GM10847 (cell line): ENCODE data around the gene GALNT13.

ENCODE experiments used
- POLR2A ChIP-seq: IDR thresholded peaks from 2 replicates; pipeline ENCODE4 v1.6.1; 2011; ENCODE audit not compliant: insufficient read length; ENCODE audit errors: extremely low read depth

Gene GALNT13

DNA sequence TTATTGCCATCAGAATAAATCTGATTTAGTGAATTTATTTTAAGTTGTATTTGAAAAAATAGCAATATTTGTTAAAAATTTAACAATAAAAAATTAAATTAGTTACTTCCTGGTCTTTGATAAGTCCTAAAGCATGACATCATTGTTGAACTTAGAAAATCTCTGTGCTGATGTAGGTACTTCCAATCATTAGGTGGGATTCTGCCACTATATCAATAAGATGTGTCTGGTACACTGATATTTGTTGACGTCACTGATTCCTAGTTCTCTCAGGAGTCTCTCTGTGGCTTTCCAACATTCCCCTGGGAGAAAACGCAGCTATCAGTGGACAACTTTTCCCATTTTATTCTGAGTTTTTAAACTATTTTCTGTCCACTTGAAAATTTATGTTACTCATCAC, 143.5 kb downstream of the GALNT13 start:
- TF ChIP-seq POLR2A = no peak

DNA sequence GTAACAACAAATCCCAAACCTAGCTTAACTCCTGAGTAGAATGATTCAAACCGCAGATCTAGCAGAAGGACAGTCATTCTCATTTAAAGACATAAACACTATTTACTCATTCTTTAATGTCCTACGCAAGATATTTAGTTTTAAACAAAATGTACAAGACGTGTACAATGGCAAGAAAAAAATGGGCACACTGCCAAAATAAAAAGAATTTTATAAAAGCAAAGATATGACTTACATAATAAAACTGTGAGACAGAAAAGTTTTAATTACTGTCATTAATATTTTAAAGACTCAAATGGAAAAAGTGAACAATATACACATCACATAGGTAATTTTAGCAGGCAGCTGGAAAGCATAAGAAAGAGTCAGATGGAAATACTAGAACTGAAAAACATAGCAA, 157.8 kb downstream of the GALNT13 start:
- no peak for TF ChIP-seq POLR2A

DNA sequence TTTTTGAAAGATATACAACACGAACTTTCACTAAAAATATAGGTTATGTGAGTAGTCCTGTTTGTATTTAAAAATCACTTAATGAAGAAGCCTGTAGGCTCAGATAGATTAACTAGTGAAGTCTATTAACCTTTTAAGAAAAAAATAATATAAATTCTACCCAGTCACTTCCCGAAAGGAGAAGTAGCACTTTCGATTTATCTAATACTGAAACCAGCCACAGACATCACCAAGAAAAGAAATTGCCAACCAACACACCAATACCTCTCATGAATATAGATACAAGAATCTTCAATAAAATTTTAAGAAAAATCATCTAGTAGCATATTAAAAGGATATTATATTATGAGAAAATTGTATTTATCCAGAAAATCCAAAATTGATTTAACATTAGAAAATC, 160.5 kb downstream of the GALNT13 start:
- TF ChIP-seq POLR2A = no peak

DNA sequence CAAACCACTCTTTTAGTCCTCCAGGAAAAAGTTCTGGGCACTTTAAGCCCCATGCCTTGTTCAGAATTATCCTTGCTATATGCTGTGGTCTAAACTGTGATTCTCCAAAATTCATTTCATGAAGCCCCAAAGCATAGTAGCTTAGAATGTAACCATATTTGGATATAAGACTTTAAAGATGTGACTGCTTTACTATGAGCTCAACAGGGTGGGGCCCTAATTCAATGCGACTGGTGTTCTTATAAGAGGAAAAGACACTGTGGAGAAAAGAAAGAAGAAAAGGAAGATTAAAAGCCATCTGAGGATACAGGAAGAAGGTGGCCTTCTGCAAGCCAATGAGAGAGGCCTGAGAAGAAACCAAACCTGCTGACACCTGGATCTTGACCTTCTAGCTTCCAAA, 174.8 kb downstream of the GALNT13 start:
- TF ChIP-seq POLR2A = no peak

DNA sequence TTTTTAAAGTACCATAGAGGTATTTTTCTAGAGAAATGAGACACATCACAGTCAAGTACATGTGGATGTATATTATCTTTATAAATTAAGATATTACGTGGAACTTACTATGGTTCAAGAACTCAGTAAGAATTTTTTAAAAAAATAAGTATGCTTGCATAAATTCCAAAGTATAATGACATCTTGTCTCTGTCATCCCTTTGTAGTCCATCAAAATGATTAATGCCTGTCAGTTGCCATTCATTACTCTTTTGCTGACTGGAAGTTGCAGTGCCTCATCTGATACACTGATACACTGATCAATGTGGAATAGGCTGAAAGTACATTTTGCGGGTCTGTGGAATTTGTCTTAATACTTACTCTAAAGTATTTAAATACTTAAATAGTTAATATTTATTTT, 177.2 kb downstream of the GALNT13 start:
- TF ChIP-seq POLR2A = no peak

DNA sequence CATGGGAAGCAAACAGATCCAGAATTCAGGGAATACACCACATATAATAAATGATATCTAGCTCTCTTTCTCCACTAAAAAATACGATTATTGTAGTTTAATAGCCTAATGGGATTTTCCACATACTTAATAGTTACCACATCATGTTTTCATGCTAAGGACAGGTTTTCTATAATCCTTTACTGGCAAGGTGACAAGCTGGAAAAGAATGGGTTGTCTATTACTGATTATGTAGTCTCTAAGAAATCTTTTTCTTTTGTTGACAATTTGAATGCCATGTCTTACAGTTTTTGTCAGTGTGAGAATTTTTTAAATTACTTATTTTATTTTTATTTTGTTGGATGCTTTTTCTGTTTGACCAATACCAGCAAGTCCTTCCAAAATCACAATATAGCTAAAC, 177.8 kb downstream of the GALNT13 start:
- TF ChIP-seq POLR2A = no peak

DNA sequence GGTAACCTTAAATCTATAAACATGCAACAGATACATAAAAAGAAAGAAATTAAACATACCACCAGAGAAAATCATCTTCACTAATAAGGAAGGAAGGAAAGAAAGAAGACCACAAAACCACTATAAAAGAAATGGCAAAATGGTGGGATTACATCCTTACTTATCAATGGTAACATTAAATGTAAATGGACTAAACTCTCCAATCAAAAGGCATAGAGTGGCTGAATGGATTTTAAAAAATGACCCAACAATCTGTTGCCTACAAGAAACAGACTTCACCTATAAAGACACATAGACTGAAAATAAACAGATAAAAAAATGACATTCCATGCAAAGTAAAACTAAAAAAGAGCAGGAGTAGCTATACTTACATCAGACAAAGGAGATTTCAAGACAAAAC, 195.4 kb downstream of the GALNT13 start:
- no peak for TF ChIP-seq POLR2A

DNA sequence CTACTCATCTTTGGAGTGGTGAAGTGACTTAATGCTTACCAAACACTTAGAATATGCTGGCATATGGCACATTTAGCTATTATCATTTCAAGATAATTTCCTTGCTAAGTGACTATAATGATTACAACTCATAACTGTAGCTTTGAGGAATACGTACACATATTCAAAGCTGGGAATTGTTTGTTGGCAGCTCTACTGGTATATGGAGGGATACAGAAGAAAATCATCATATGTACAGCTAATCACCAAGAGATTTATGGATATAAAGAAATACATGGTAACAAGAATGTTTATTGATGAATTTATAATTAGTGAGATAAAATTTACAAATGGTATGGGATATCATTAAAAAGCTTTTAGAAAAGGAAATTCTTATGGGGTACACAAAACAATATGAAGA, 207.2 kb downstream of the GALNT13 start:
- TF ChIP-seq POLR2A = no peak

DNA sequence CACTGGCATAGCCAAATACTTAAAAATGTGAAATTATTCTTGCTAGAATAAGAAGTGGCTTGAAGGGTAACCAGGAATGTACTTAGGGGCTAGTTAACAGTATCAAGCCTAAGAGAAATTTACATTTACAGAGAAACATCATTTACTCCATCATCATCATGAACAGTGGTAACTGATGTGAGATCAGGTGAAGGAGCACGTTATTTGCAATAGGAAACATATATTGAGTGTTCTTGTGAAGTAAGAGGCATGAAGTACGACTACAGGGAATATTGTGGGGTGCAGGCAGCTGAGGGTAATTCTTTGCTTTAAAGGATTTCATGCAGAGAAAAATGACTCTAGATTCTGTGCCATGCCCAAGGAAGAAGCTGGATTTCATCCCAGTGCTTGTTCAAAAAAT, 220.8 kb downstream of the GALNT13 start:
- no peak for TF ChIP-seq POLR2A

DNA sequence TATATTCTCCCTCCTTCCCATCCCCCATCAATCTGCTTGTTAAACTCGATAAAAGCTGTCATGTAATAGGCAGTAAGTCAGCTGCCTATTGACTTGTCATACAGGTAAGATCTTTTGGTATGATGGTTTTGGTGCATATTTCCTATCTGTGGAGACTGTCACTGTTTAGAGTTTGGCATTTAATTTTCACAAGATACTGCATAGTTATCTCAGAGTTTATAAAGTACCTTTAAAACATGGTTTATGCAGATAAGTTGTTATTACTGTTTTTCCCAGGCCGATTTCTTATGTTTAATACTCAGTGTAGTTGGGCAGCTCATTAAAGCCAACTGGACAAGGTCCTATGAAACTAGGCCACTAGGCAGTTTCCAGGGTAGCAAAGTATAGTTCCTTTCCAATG, 222.1 kb downstream of the GALNT13 start:
- TF ChIP-seq POLR2A = no peak

DNA sequence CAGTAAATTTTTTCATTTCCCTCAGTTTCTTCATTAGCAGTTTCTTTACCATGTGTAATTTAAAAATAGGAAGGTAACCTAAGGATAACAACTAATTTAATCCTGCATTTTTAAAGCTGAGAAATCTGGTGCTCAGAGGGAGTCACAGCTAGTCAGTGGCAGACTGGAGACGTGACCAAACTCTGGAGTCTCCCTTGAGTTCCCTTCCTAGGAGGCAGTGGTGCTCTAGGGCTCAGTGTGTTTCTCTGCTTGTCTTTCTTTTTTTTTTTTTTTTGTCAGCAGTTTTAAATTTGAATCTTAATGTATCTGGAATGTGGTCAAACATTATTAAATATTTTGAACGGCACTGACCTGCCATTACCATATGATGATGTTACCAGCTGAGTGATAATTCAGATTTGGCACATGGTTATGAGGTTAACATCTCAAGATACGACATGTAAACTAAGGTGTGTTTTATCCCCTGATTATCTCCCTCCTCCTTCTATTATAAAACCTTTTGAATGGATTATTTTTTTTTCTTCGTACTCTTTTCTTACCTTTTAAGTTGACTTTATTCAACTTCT, 226.2 kb downstream of the GALNT13 start:
- no peak for TF ChIP-seq POLR2A

DNA sequence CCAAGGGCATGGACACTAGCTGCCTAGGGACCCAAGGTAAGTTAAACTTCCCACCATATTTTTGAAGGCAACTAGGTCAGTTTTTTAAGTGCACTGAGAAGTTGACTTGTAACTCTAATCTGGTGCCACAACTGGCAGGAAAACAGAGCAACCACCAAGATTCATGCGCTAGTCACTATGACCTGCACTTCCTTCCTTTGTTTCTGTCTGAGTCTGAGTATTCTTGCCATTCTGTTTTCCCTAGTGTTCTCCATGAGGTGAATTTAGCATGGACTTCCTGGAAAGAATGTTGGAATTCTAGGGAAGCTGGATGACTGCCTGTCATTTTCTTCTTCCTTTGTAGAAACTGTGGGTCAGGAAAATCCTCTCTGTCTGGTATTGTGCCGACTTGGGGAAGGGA, 249.0 kb downstream of the GALNT13 start:
- TF ChIP-seq POLR2A = no peak

DNA sequence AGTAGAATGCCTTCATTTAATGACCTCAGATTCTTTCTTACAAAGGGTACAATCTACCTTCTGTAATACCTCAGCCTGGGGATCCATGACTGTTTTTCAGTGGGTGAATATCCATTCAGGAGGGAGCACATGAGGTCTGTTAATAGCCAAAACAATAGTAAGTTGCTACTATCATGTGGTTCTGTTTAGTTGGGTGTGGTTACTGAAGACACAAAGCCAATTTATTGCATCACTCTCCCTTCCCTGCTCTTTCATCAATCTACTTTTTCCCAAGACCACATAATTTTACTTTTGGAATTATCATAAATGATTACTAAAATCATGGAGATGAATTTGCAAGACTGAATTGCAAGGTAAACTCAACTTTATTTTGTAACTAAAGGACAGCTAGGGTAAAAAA, 254.2 kb downstream of the GALNT13 start:
- no peak for TF ChIP-seq POLR2A

DNA sequence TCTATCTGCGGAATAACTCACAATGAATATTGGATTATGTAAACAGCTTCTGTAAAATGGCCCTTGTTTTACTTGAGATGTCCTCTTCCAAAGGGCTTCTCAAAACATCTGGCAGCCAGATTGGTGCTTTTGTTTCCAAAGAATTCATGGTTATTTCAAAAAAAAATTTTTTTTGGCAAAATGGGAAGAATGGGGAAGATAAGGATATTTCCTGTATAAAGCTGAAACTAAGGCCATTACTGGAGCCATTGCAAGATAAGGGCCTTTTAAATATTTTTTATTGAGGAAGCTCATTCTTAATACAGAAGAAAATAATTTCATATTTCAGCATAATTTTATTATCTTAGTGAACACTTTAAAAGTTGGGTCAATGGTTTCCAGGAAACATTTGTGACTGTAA, 259.1 kb downstream of the GALNT13 start:
- TF ChIP-seq POLR2A = no peak

DNA sequence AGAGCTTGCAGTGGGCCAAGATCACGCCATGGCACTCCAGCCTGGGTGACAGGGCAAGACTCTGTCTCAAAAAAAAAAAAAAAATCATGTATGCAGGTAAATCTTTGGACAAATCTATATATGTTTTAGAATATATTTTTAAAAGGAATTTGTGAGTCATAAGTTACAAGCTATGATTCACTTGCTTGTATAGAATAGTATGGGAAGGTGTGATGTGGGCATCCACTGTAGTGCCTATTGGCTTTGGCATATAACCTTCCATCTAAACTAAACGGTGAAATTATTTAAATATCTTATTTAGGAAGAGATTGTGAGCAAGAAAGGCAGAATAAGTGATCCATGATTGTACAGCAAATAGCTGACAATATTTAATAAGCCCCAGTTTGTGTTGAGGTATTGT, 261.1 kb downstream of the GALNT13 start:
- no peak for TF ChIP-seq POLR2A

DNA sequence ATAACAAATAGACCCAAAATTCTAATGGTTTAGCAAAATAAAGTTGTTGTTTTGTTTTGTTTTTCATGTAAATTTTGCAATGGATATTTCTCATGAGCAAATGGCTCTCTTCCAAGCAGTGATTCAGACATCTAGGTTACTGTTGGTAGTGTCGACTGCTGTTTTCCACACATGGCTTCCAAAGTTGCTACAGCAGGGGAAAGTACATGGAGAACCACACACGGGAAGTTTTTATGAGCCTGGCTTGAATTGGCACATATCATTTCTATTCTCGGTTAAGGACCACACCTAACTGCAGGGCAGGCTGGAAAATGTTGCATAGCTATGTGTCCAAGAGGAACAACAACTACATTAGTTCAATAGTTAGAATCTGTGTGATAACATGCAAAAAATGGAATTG, 262.1 kb downstream of the GALNT13 start:
- TF ChIP-seq POLR2A = no peak

DNA sequence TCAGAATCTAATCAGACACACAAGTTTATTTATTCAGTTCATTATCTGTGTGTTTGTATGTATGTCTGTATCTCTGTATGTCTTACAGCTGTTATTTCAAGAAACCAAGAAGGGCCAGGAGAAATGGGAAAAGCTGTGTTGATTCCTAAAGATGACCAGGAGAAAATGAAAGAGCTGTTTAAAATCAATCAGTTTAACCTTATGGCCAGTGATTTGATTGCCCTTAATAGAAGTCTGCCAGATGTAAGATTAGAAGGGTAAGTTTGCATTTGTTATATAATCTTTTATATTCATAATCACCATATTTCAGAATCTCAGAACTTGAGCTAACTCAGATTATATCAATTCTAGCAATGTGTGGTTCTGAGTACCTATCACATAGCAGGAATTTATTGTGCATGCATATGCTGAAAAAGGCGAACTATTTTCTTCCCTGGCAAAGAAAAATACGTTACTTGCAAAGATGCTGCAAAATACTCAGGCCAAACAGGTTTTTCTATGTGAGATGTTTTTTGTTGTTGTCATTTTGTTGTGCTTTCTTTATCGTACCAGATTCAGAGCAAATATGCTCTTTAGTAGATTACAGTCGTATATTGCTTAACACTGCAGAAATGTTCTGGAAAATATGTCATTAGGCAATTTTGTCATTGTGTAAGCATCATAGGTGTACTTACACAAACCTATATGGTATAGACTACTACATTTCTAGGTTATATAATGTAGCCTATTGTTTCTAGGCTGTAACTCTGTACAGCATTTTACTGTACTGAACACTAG, 268.7 kb downstream of the GALNT13 start:
- no peak for TF ChIP-seq POLR2A

DNA sequence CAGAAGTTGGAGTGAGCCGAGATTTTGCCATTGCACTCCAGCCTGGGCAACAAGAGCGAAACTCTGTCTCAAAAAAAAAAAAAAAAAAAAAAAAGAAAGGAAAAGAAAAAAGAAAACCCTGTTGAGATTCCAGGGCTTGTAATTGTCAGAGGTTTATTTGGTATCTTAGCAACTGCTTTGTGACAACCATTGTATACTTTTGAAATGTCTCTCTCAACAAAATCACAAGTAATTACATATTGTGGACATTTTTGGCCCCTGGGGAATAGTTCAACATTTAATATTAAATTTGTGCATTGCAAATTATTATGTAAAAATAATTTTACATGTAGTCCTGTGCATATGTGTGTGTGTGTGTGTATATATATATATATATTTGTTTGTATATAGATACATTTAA, 270.8 kb downstream of the GALNT13 start:
- TF ChIP-seq POLR2A = no peak

DNA sequence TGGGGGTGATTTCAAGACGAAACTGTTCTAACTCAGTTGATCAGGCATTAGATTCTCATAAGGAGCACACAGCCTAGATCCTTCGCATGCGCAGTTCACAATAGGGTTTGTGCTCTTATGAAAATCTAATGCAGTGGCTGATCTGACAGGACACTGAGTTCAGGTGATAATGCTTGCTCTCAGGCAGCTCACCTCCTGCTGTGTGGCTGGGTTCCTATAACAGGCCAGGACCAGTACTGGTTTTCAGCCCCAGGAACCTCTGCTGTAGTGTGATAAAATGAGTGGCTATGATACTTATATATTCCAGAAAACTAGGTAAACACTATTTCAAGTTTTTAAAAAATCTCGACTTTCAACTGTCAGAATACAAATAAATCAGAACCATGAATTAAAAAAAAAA, 271.4 kb downstream of the GALNT13 start:
- TF ChIP-seq POLR2A = no peak
